Measurements from ENCODE around the gene FMNL2.
A peak's percentile ranks its signal among the peaks of the same experiment; 100 is the strongest.
"Not testable (repeated sequence)": the region's sequence is repeated elsewhere in the genome, so short reads cannot be mapped to it uniquely, and the experiment has no call there.

The FMNL2 gene

DNA sequence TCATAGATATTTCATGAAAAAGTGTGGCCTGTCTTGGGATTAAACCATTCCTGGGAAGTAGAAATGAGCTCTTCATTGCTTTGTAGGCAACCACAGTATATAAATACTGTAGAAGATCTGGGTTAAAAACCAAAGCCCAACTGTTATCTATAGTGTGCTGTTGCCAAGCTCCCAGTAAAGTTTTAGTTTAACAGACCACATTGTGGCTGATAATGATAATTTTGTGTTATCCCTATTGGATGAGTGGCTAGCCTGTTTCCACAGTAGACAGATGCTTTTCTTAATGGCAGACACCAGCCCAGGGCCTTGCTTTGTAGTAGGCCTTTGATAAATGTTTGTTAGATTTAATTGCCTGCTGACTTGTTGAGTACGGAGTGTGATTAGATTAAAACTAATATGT is 52.1 kb downstream of the FMNL2 start:
- Histone ChIP-seq H4K20me1 (peaks cover 38 to 100% (median 98%) of the 10 kb centered on the region in 11 experiments), H3K36me3 (peaks cover 20 to 88% (median 63%) of the 10 kb centered on the region in 11 experiments), H3K4me3 (no peak overlapping the region), H3K9me3 (replicated peaks in 1 of 11) (peaks cover 0 to 20% (median 7%) of the 10 kb centered on the region in 11 experiments; a peak in 12 of 22 replicates), H3K9ac (no peak overlapping the region), H3K27me3 (no peaks in the 10 kb centered on the region), H3K4me1 (peaks cover 0 to 80% (median 16%) of the 10 kb centered on the region in 10 experiments; a peak in 14 of 20 replicates), H3K27ac (no peak overlapping the region; a peak in 1 of 22 replicates), H3K4me2 (peak overlapping the region in 1 of 11 experiments; percentile 12; a peak in 1 of 22 replicates)
- TF ChIP-seq Cebpa-rat (IDR thresholded peaks at IDR 0.05): no peak

DNA sequence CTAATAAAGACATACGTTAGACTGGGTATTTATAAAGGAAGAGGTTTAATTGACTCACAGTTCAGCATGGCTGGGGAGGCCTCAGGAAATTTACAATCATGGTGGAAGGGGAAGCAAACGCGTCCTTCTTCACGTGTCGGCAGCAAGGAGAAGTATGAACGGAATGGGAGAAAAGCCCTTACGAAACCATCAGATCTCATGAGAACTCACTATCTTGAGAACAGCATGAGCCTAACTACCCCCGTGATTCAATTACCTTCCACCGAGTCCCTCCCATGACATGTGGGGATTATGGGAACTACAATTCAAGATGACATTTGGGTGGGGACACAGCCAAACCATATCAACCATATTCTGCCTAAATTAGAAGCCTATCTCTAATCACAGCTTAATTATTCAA is 53.3 kb downstream of the FMNL2 start:
- peaks cover 20 to 94% (median 69%) of the 10 kb centered on the region in 11 experiments for H3K36me3 ChIP-seq
- H3K4me2 ChIP-seq: peak overlapping the region in 2 of 11 experiments; percentile 20 to 33; a peak in 3 of 22 replicates
- not testable (repeated sequence) for H3K27ac ChIP-seq, H3K27me3 ChIP-seq, H3K9ac ChIP-seq, H3K4me3 ChIP-seq
- H3K9me3 ChIP-seq (replicated peaks in 1 of 11): peaks cover 0 to 20% (median 9%) of the 10 kb centered on the region in 11 experiments; a peak in 12 of 22 replicates
- peaks cover 36 to 100% (median 98%) of the 10 kb centered on the region in 11 experiments for H4K20me1 ChIP-seq
- H3K4me1 ChIP-seq: peaks cover 9 to 89% (median 20%) of the 10 kb centered on the region in 10 experiments; a peak in 17 of 20 replicates

DNA sequence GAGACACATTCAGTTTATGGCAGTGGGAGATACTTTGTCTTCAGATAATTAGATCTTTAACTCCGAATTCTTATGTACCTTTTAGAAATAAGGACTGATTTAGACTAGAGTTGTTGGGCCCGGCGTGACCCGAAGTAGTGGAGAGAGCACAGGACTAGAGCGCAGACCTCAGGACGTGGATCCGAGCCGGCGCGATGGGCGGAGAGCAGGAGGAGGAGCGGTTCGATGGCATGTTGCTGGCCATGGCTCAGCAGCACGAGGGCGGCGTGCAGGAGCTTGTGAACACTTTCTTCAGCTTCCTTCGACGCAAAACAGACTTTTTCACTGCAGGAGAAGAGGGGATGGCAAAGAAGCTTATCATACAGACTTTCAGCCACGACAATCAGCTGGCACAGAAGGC is 54.5 kb downstream of the FMNL2 start:
- no peak overlapping the region for H3K27ac ChIP-seq
- peak overlapping the region in 2 of 11 experiments; percentile 55 to 60; a peak in 3 of 22 replicates for H3K4me2 ChIP-seq
- H4K20me1 ChIP-seq: peaks cover 27 to 100% (median 91%) of the 10 kb centered on the region in 11 experiments
- TF ChIP-seq Cebpa-rat (IDR thresholded peaks at IDR 0.05): no peak
- H3K4me3 ChIP-seq: no peak overlapping the region
- H3K4me1 ChIP-seq: peaks cover 13 to 89% (median 28%) of the 10 kb centered on the region in 10 experiments; a peak in 18 of 20 replicates
- H3K27me3 ChIP-seq: no peaks in the 10 kb centered on the region
- peaks cover 0 to 20% (median 9%) of the 10 kb centered on the region in 11 experiments; a peak in 12 of 22 replicates for H3K9me3 ChIP-seq (replicated peaks in 1 of 11)
- H3K9ac ChIP-seq: no peak overlapping the region
- peaks cover 20 to 93% (median 64%) of the 10 kb centered on the region in 11 experiments for H3K36me3 ChIP-seq

DNA sequence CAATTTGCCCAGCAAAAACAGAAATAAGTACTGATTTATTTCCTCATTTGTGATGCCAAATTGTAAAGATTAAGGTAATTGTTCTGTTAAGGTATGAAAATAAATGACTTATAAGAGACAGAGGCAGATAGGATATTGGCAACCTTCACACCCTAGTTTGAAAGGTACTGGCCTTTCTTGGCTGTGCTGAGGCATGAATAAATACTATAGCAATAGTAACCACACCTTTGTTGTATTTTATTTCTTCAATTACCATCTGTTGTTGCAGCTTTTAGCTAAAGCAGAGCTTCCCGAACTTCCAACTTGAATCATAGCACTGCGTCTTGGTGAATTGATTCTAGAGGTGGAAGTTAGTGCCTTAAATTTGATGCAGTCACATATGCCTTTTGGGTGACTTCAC is 55.9 kb downstream of the FMNL2 start:
- peaks cover 0 to 20% (median 9%) of the 10 kb centered on the region in 11 experiments; a peak in 12 of 22 replicates for H3K9me3 ChIP-seq (replicated peaks in 1 of 11)
- H3K4me3 ChIP-seq: no peak overlapping the region
- peaks cover 8 to 88% (median 32%) of the 10 kb centered on the region in 10 experiments; a peak in 17 of 20 replicates for H3K4me1 ChIP-seq
- H3K36me3 ChIP-seq: peaks cover 16 to 87% (median 59%) of the 10 kb centered on the region in 11 experiments
- H3K4me2 ChIP-seq: peak overlapping the region in 4 of 11 experiments; percentile 2 to 60 (median 36); a peak in 7 of 22 replicates
- H3K9ac ChIP-seq: no peak overlapping the region
- peaks cover 13 to 99% (median 85%) of the 10 kb centered on the region in 11 experiments; a peak in 20 of 22 replicates for H4K20me1 ChIP-seq
- H3K27ac ChIP-seq: peak overlapping the region in 1 of 11 experiments; percentile 29; a peak in 1 of 22 replicates
- H3K27me3 ChIP-seq: no peaks in the 10 kb centered on the region
- no peak for TF ChIP-seq Cebpa-rat (IDR thresholded peaks at IDR 0.05)

DNA sequence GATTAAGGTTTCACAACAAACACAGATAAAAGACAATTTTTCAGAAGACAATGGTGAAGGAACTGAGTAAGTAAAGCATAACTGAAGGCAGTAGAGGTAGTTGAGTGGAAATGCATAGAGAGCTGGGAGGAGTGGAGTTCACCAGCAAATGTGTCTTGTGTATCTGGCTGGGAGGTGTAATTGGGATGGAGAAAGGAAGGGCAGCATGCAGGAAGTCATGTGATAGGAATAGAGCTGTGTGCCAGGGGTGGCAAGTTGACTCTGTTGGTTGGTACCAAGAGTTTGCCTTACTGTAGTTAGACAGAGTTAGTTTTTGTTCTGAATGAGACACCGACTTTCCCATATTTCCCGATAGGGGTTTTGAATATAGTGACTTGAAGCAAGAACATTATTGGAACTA is 56.3 kb downstream of the FMNL2 start:
- Histone ChIP-seq H3K27me3 (no peaks in the 10 kb centered on the region), H3K36me3 (peaks cover 16 to 86% (median 56%) of the 10 kb centered on the region in 11 experiments), H3K4me1 (peaks cover 8 to 88% (median 34%) of the 10 kb centered on the region in 10 experiments; a peak in 18 of 20 replicates), H3K9me3 (replicated peaks in 1 of 11) (peaks cover 0 to 20% (median 9%) of the 10 kb centered on the region in 11 experiments; a peak in 12 of 22 replicates), H3K4me2 (peak overlapping the region in 5 of 11 experiments; percentile 2 to 60 (median 18); a peak in 7 of 22 replicates), H4K20me1 (peaks cover 9 to 99% (median 85%) of the 10 kb centered on the region in 11 experiments; a peak in 19 of 22 replicates), H3K27ac (no peak overlapping the region; a peak in 1 of 22 replicates), H3K9ac (no peak overlapping the region), H3K4me3 (no peak overlapping the region)
- TF ChIP-seq Cebpa-rat (IDR thresholded peaks at IDR 0.05): no peak

DNA sequence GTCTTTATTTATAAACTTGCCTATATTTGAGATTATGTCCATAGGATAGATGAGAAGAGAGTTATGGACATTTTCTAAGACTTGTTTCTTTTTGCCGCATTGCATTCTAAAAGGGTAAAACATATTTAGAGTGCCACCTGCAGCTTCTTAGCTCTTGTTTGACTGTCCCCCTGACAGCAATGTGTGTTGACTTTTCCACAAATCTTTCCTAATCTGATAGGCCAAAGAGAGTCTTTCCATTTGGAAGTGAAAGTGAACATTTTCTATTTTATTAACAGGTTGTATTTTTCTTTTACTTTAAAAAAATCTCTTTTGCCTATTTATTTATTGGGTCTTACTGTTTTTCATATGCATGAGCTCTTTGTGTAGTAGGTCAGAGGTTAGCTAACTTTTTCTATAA is 58.4 kb downstream of the FMNL2 start:
- H3K4me3 ChIP-seq: no peak overlapping the region

DNA sequence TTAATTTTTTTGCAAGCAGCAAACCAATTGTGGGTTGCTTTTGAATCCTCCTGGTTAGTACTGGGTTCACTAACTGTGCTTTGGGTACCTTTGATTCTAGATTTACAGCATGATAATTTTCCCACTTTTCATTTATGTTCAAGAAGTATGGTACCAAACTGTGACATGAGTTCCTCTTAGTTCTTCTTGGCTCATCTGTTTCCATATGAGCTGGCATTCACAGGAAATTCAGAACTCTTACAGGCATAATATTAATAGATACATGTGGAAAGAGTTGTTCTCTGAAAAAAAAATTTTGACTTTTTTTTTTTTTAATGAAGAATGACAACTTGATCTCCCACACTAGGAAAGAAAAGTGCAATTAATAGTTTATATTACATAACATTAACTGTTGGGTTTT is 59.4 kb downstream of the FMNL2 start:
- peaks cover 17 to 99% (median 85%) of the 10 kb centered on the region in 11 experiments; a peak in 21 of 22 replicates for H4K20me1 ChIP-seq

More for the DNA sequence above, 58.4 kb downstream of the FMNL2 start:
- Histone ChIP-seq H3K4me2 (peak overlapping the region in 8 of 11 experiments; percentile 11 to 67 (median 44); a peak in 13 of 22 replicates), H3K36me3 (peaks cover 16 to 85% (median 39%) of the 10 kb centered on the region in 11 experiments), H3K9me3 (replicated peaks in 1 of 11) (peaks cover 0 to 17% (median 9%) of the 10 kb centered on the region in 11 experiments; a peak in 11 of 22 replicates), H3K4me1 (peaks cover 15 to 98% (median 44%) of the 10 kb centered on the region in 10 experiments; a peak in 18 of 20 replicates), H3K27ac (peak overlapping the region in 4 of 11 experiments; percentile 11 to 62 (median 37); a peak in 6 of 22 replicates), H3K27me3 (no peaks in the 10 kb centered on the region), H3K9ac (no peak overlapping the region), H4K20me1 (peaks cover 9 to 99% (median 85%) of the 10 kb centered on the region in 11 experiments; a peak in 19 of 22 replicates)
- TF ChIP-seq Cebpa-rat (IDR thresholded peaks at IDR 0.05): no peak

DNA sequence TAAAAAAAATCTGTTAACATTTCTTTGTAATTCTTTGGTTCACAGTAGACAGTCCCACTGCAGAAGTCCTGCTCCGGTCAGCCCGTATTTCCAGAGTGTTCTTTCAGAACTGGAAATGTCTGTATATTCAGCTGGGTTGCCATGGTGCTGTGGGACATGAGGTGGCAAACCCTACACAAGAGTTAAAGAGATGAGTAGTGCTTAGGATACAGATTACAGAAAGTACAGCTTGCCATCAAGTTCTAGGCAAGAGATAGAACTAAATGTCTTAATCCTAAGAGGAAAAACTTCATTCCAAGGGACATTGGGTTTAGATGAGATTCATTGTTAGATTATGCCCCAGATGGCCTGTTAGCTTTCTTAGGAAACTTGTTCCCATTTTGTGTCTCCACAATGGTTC is 60.1 kb downstream of the FMNL2 start:
- peaks cover 25 to 99% (median 85%) of the 10 kb centered on the region in 11 experiments; a peak in 21 of 22 replicates for H4K20me1 ChIP-seq
- no peaks in the 10 kb centered on the region for H3K27me3 ChIP-seq
- peaks cover 29 to 99% (median 61%) of the 10 kb centered on the region in 10 experiments for H3K4me1 ChIP-seq
- peaks cover 3 to 77% (median 30%) of the 10 kb centered on the region in 11 experiments; a peak in 21 of 22 replicates for H3K36me3 ChIP-seq
- no peak for TF ChIP-seq Cebpa-rat (IDR thresholded peaks at IDR 0.05)
- peak overlapping the region in 6 of 11 experiments; percentile 3 to 62 (median 35); a peak in 8 of 22 replicates for H3K27ac ChIP-seq
- H3K4me2 ChIP-seq: peak overlapping the region in 6 of 11 experiments; percentile 29 to 67 (median 53); a peak in 10 of 22 replicates
- H3K9me3 ChIP-seq (replicated peaks in 1 of 11): peaks cover 0 to 4% (median 0%) of the 10 kb centered on the region in 11 experiments; a peak in 3 of 22 replicates
- H3K4me3 ChIP-seq: no peak overlapping the region
- no peak overlapping the region for H3K9ac ChIP-seq

More for the DNA sequence above, 59.4 kb downstream of the FMNL2 start:
- Histone ChIP-seq H3K4me1 (peaks cover 22 to 98% (median 53%) of the 10 kb centered on the region in 10 experiments), H3K4me3 (no peak overlapping the region), H3K27me3 (no peaks in the 10 kb centered on the region), H3K4me2 (peak overlapping the region in 8 of 11 experiments; percentile 9 to 67 (median 44); a peak in 15 of 22 replicates), H3K36me3 (peaks cover 10 to 85% (median 38%) of the 10 kb centered on the region in 11 experiments), H3K9me3 (replicated peaks in 1 of 11) (peaks cover 0 to 11% (median 4%) of the 10 kb centered on the region in 11 experiments; a peak in 9 of 22 replicates), H3K9ac (no peak overlapping the region), H3K27ac (peak overlapping the region in 6 of 11 experiments; percentile 11 to 62 (median 28); a peak in 6 of 22 replicates)
- no peak for TF ChIP-seq Cebpa-rat (IDR thresholded peaks at IDR 0.05)
